ENCODE measurements around the gene ARHGEF11. TPM values are rescaled to one million over a fixed set of nuclear protein-coding genes. Genes with fewer than 3 reads are reported as not detected.
A peak's percentile ranks its signal among the peaks of the same experiment; 100 is the strongest.

Gene ARHGEF11
- total RNA-seq, 1 experiment from 2014 or later = 55.5 TPM

- no peaks in the 10 kb centered on the region for H3K4me1 ChIP-seq (ENCODE audit: control insufficient read depth, insufficient read depth, low read length)
- ChIA-PET CTCF (no interaction called here), POLR2A (no interaction called here)
- H3K9me3 ChIP-seq (ENCODE audit: control insufficient read depth, insufficient read depth, low read depth, low read length) = no peaks in the 10 kb centered on the region
- in situ Hi-C loops (cut with HindIII; ENCODE audit: low pct_unique_long_range_greater_than_20kb, low sequenced_read_pairs) (no loop called here), intact Hi-C loops (cut with micrococcal nuclease; ENCODE audit: unreplicated experiment) (no loop called here)
- TF ChIP-seq CTCF (IDR thresholded peaks at IDR 0.05) = peak; percentile 34; the same call in 1 of the 2 replicates
- no peak for TF ChIP-seq SIN3A (IDR thresholded peaks at IDR 0.05; ENCODE audit: borderline replicate concordance, insufficient read depth, low read depth, low read length)
- DNase-seq (ENCODE audit: low read depth, low spot score) (no peak), ATAC-seq (peak; percentile 76)
- H3K27me3 ChIP-seq (ENCODE audit: control insufficient read depth, insufficient read depth, low read length) = no peaks in the 10 kb centered on the region
- H3K27ac ChIP-seq (ENCODE audit: low read length) = no peak overlapping the region
- peaks cover 18% of the 10 kb centered on the region for H3K36me3 ChIP-seq (ENCODE audit: control insufficient read depth, insufficient read depth, low read length)
- BruUV-seq (replicated peaks) = no TSS peak
- H3K4me3 ChIP-seq (ENCODE audit: low read depth in 2 of 2, low read length in 2 of 2) = no peak overlapping the region
Observed at GRCh38 chr1:156961709-156962108, 83.8 kb downstream of the ARHGEF11 start.

- no peak for TF ChIP-seq TCF7L2 (IDR thresholded peaks at IDR 0.05; ENCODE audit: low read depth, low read length)
- TF ChIP-seq REST (IDR thresholded peaks at IDR 0.05; ENCODE audit: insufficient read depth in 1 of 2, low read depth in 2 of 2, low read length in 1 of 2) = no peak
- TF ChIP-seq POLR2AphosphoS5 (IDR thresholded peaks at IDR 0.05; ENCODE audit: low read depth, low read length) = no peak
- no peak for TF ChIP-seq CTCF (IDR thresholded peaks at IDR 0.05)
- TF ChIP-seq SIN3A (IDR thresholded peaks at IDR 0.05; ENCODE audit: borderline replicate concordance, insufficient read depth, low read depth, low read length) = no peak
- BruUV-seq (replicated peaks) = no TSS peak
- peaks cover 14% of the 10 kb centered on the region for H3K36me3 ChIP-seq (ENCODE audit: control insufficient read depth, insufficient read depth, low read length)
- no peaks in the 10 kb centered on the region for H3K27me3 ChIP-seq (ENCODE audit: control insufficient read depth, insufficient read depth, low read length)
- H3K4me1 ChIP-seq (ENCODE audit: control insufficient read depth, insufficient read depth, low read length) = no peaks in the 10 kb centered on the region
- ChIA-PET CTCF (no interaction called here), POLR2A (no interaction called here)
- DNase-seq (ENCODE audit: low read depth, low spot score) = no peak
- H3K4me3 ChIP-seq (ENCODE audit: low read depth in 2 of 2, low read length in 2 of 2) = no peak overlapping the region
- H3K9me3 ChIP-seq (ENCODE audit: control insufficient read depth, insufficient read depth, low read depth, low read length) = no peaks in the 10 kb centered on the region
- ATAC-seq = no peak
- H3K27ac ChIP-seq (ENCODE audit: low read length) = no peak overlapping the region
- intact Hi-C loops (cut with micrococcal nuclease; ENCODE audit: unreplicated experiment) (no loop called here), in situ Hi-C loops (cut with HindIII; ENCODE audit: low pct_unique_long_range_greater_than_20kb, low sequenced_read_pairs) (no loop called here)
Observed at GRCh38 chr1:156959925-156960324, 85.6 kb downstream of the ARHGEF11 start.
